Lower leg skin (tissue), 3 donors: ENCODE measurements around the gene TFCP2.

Experiments used
- POLR2A ChIP-seq, 2 donors: fragments of 450-650 bp; IDR thresholded peaks; one replicate each; pipeline ENCODE4 v1.6.1; 2016 to 2017; ENCODE audit warnings: antibody characterized with exemption in 2 of 2, mild to moderate bottlenecking in 1 of 2, moderate library complexity in 1 of 2
- TF ChIP-seq, protein P1 (sequence below), 3 donors: fragments of 450-650 bp; IDR thresholded peaks; one replicate each; pipeline ENCODE4 v1.5.1; 2016; ENCODE audit warnings: antibody characterized with exemption in 3 of 3, mild to moderate bottlenecking in 3 of 3, moderate library complexity in 2 of 3

- TF ChIP-seq, protein P1, sequence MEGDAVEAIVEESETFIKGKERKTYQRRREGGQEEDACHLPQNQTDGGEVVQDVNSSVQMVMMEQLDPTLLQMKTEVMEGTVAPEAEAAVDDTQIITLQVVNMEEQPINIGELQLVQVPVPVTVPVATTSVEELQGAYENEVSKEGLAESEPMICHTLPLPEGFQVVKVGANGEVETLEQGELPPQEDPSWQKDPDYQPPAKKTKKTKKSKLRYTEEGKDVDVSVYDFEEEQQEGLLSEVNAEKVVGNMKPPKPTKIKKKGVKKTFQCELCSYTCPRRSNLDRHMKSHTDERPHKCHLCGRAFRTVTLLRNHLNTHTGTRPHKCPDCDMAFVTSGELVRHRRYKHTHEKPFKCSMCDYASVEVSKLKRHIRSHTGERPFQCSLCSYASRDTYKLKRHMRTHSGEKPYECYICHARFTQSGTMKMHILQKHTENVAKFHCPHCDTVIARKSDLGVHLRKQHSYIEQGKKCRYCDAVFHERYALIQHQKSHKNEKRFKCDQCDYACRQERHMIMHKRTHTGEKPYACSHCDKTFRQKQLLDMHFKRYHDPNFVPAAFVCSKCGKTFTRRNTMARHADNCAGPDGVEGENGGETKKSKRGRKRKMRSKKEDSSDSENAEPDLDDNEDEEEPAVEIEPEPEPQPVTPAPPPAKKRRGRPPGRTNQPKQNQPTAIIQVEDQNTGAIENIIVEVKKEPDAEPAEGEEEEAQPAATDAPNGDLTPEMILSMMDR (IDR thresholded peaks at IDR 0.05) = no peak
- no peak for TF ChIP-seq POLR2A (IDR thresholded peaks at IDR 0.05)
Observed at GRCh38 chr12:51065530-51065929, 107.4 kb downstream of the TFCP2 start.
